Measurements from ENCODE around the gene HJURP. TPM values are rescaled to one million over a fixed set of nuclear protein-coding genes. Genes with fewer than 3 reads are reported as not detected.

Gene HJURP
- total and polyA plus RNA-seq, 2 donors (not counting 3 experiments of a cell fraction or from before 2014, with no cell fraction given), result 34.4 to 60.9 TPM

DNA sequence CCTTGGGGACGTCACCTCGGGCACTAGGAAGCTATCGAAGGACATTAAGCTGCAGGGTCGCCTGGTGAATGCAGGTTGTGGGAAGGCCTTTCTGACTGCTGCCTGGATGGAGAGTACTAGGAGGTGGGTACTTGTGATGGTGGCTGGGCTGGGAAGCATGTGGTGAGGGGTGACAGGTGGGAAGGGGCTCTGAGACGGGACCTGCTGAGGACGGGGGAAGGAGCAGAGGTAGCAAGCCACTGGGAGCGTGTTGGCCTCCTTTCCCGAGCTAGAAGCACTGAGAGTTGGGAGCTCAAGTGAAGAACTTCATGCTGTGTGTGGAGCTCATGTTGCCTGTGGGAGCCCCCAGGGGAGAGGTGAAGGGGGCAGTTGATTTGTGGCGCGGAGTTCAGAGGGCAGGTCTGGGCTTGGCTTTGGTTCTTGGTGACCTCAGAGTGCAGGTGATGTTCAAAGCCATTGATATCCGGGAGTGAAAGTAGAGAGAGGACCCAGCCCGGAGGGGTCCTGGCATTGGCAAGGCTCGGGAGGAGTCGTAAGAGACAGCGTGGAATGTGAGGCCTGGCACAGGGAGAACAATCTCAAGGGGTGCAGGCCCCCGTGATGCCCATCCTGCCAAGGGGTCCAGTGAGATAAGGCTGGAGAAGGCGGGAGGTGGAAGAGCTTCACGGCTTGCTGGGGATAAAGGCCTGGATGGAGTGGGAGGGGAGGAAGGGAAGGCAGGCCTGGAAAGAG, 63.0 kb downstream of the HJURP start:
- Histone ChIP-seq H2AFZ (ENCODE audit: low read depth, low read length) (no peak overlapping the region), H3K79me2 (ENCODE audit: control insufficient read depth, insufficient read depth, low read length) (no peaks in the 10 kb centered on the region), H3K36me3 (ENCODE audit: control insufficient read depth in 2 of 2, extremely low read depth in 1 of 2, insufficient read depth in 2 of 2, low read length in 2 of 2) (no peaks in the 10 kb centered on the region), H3K27me3 (ENCODE audit: control insufficient read depth in 2 of 2, insufficient read depth in 2 of 2, low read length in 2 of 2) (no peaks in the 10 kb centered on the region), H3K9me3 (replicated peaks; ENCODE audit: control insufficient read depth, insufficient read depth, low read length) (no peaks in the 10 kb centered on the region), H3K9me1 (replicated peaks; ENCODE audit: control insufficient read depth, extremely low read depth, insufficient read depth, low read length) (no peaks in the 10 kb centered on the region), H4K20me1 (replicated peaks; ENCODE audit: control insufficient read depth, extremely low read depth, insufficient read depth, low read length) (no peaks in the 10 kb centered on the region), H3K9ac (replicated peaks; ENCODE audit: extremely low read depth, insufficient read depth, low read length) (no peak overlapping the region), H3K4me2 (ENCODE audit: insufficient read depth, low read length) (no peak overlapping the region), H3K4me1 (ENCODE audit: control insufficient read depth, extremely low read depth, insufficient read depth, low read length) (no peaks in the 10 kb centered on the region), H3K4me3 (replicated peaks in 1 of 3; ENCODE audit: insufficient read depth in 1 of 3, low read depth in 1 of 3, low read length in 3 of 3) (no peak overlapping the region), H3K27ac (ENCODE audit: insufficient read depth, low read depth, low read length) (no peak overlapping the region)
- DNase-seq (ENCODE audit: low read depth, low spot score), result no peak
- BruUV-seq (replicated peaks), result no TSS peak
- dilution Hi-C loops (cut with MboI; ENCODE audit: extremely low pct_ligation_motif_present, low sequenced_read_pairs) (no loop called here), intact Hi-C loops (cut with micrococcal nuclease) (no loop called here)
- CTCF ChIA-PET, result interaction anchor here (1.5 kb wide), 1 partner anchor 22 kb away, joined by 3 read pairs; no protein-coding TSS in a partner anchor
- no peak for FAIRE-seq
- TF ChIP-seq FOS (IDR thresholded peaks at IDR 0.05; ENCODE audit: borderline replicate concordance, insufficient read depth, low read length), result no peak
- TF ChIP-seq, protein P1, sequence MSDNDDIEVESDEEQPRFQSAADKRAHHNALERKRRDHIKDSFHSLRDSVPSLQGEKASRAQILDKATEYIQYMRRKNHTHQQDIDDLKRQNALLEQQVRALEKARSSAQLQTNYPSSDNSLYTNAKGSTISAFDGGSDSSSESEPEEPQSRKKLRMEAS (IDR thresholded peaks at IDR 0.05; ENCODE audit: insufficient read depth, insufficient read length), result no peak
- TF ChIP-seq, protein P2, sequence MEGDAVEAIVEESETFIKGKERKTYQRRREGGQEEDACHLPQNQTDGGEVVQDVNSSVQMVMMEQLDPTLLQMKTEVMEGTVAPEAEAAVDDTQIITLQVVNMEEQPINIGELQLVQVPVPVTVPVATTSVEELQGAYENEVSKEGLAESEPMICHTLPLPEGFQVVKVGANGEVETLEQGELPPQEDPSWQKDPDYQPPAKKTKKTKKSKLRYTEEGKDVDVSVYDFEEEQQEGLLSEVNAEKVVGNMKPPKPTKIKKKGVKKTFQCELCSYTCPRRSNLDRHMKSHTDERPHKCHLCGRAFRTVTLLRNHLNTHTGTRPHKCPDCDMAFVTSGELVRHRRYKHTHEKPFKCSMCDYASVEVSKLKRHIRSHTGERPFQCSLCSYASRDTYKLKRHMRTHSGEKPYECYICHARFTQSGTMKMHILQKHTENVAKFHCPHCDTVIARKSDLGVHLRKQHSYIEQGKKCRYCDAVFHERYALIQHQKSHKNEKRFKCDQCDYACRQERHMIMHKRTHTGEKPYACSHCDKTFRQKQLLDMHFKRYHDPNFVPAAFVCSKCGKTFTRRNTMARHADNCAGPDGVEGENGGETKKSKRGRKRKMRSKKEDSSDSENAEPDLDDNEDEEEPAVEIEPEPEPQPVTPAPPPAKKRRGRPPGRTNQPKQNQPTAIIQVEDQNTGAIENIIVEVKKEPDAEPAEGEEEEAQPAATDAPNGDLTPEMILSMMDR (IDR thresholded peaks at IDR 0.05; ENCODE audit: extremely low read depth in 1 of 2, insufficient read depth in 1 of 2, low read depth in 1 of 2, low read length in 2 of 2), result no peak
- no peak for TF ChIP-seq JUN (IDR thresholded peaks at IDR 0.05; ENCODE audit: borderline replicate concordance, insufficient read depth, insufficient read length, low read depth)
- no peak for TF ChIP-seq MYC (IDR thresholded peaks at IDR 0.05; ENCODE audit: low read depth, low read length)
- no peak for TF ChIP-seq EZH2 (IDR thresholded peaks at IDR 0.05; ENCODE audit: borderline replicate concordance, low read depth, low read length, severe bottlenecking)
- TF ChIP-seq POLR2AphosphoS5 (IDR thresholded peaks at IDR 0.05; ENCODE audit: insufficient read depth, low read depth, low read length), result no peak
- TF ChIP-seq GATA2 (IDR thresholded peaks at IDR 0.05; ENCODE audit: insufficient read depth, insufficient read length, low read depth, low read length), result no peak
- TF ChIP-seq POLR2A (IDR thresholded peaks at IDR 0.05; ENCODE audit: low read depth, low read length), result no peak
- POLR2A ChIA-PET, result no interaction called here
